ENCODE measurements around the gene ASCC3. TPM values are rescaled to one million over a fixed set of nuclear protein-coding genes. Genes with fewer than 3 reads are reported as not detected.
A peak's percentile ranks its signal among the peaks of the same experiment; 100 is the strongest.

Gene ASCC3
- total RNA-seq, 1 experiment from 2014 or later: 32.2 TPM

DNA sequence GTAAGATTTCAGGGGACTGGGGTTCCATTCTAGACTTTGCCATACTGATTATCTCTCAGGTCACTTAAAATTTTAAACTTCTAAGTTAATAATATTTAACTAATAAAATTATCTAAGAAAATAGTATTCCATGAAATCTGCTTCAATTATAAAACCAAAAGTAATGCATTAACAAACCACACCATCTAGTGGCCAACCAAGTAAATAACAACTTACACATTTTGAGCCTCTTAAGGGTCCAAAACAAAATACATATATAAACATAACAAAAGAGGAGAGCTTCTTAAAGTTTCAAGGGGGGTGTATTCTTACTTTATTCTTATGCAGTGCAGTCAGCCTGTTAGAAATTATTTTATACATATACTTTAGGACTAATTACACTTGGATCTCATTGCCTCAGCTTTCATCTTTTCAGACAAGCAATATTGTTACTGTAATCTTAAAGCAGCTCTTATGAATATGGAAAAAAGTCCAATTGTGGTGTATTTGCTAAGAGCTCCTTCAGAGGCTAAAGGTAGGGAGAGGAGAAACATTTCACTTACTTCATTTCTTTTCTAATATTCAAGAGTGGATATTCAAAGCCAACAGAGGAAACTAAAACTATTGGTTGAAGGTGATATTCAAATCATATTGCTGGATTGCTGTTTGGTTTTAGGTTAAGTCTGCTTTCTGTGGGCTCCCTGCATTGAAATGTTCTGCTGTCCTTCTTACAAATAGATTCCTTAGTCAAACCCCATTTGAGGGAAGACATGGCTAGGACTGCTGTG lies 216.7 kb downstream of the ASCC3 start:
- POLR2A ChIA-PET (ENCODE audit: low non-redundant PET): no interaction called here

DNA sequence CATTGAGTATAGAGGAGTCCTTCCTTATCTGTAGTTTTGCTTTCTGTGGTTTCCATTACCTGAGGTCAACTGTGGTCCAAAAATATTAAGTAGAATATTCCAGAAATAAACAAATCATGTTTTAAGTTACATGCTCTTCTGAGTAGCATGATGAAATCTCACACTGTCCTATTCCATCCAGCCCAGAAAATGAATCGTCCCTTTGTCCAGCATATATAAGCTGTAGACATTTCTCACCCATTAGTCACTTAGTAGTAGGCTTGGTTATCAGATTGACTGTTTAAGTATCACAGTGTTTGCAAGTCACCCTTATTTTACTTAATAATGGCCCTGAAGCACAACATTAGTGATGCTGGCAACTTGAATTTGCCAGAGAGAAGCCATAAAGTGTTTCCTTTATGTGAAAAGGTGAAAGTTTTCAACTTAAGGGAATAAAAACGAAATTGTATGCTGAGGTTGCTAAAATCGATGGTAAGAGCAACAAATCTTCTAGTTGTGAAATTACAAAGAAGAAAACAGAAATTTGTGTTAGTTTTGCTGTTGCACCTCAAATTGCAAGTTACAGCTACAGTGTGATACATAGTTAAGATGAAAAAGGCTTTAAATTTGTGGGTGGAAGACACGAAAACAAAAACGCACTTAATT lies 217.8 kb downstream of the ASCC3 start:
- intact Hi-C loops (cut with micrococcal nuclease; ENCODE audit: unreplicated experiment): loop anchor here (5.0 kb wide), 2 partner anchors 556 to 796 kb away; no protein-coding TSS in a partner anchor
- no peaks in the 10 kb centered on the region for H3K9me3 ChIP-seq (ENCODE audit: low read depth, low read length, poor library complexity, severe bottlenecking)
- ChIA-PET POLR2A (ENCODE audit: low non-redundant PET) (no interaction called here), CTCF (no interaction called here)
- H3K27me3 ChIP-seq (replicated peaks; ENCODE audit: insufficient read depth, low read depth, low read length, poor library complexity): no peaks in the 10 kb centered on the region
- TF ChIP-seq, protein P1, sequence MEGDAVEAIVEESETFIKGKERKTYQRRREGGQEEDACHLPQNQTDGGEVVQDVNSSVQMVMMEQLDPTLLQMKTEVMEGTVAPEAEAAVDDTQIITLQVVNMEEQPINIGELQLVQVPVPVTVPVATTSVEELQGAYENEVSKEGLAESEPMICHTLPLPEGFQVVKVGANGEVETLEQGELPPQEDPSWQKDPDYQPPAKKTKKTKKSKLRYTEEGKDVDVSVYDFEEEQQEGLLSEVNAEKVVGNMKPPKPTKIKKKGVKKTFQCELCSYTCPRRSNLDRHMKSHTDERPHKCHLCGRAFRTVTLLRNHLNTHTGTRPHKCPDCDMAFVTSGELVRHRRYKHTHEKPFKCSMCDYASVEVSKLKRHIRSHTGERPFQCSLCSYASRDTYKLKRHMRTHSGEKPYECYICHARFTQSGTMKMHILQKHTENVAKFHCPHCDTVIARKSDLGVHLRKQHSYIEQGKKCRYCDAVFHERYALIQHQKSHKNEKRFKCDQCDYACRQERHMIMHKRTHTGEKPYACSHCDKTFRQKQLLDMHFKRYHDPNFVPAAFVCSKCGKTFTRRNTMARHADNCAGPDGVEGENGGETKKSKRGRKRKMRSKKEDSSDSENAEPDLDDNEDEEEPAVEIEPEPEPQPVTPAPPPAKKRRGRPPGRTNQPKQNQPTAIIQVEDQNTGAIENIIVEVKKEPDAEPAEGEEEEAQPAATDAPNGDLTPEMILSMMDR (conservative IDR thresholded peaks at IDR 0.05; ENCODE audit: low read depth, low read length): no peak
- no peak for TF ChIP-seq EZH2 (IDR thresholded peaks at IDR 0.05; ENCODE audit: borderline replicate concordance, low read depth, low read length, poor library complexity, severe bottlenecking)
- no peaks in the 10 kb centered on the region for H3K36me3 ChIP-seq (ENCODE audit: insufficient read depth, low read length, poor library complexity, severe bottlenecking)
- no peak for DNase-seq (ENCODE audit: low spot score)
- H3K4me1 ChIP-seq (ENCODE audit: insufficient read depth, low read length, poor library complexity, severe bottlenecking): no peaks in the 10 kb centered on the region
- BruUV-seq (replicated peaks): no TSS peak
- no peak overlapping the region for H3K27ac ChIP-seq (ENCODE audit: low read depth, low read length, poor library complexity, severe bottlenecking)
- no peak overlapping the region for H3K4me3 ChIP-seq (ENCODE audit: low read depth, low read length, poor library complexity, severe bottlenecking)

More for the DNA sequence above, 216.7 kb downstream of the ASCC3 start:
- H3K36me3 ChIP-seq (ENCODE audit: insufficient read depth, low read length, poor library complexity, severe bottlenecking): no peaks in the 10 kb centered on the region
- H3K4me3 ChIP-seq (ENCODE audit: low read depth, low read length, poor library complexity, severe bottlenecking): no peak overlapping the region
- no peak overlapping the region for H3K27ac ChIP-seq (ENCODE audit: low read depth, low read length, poor library complexity, severe bottlenecking)
- H3K4me1 ChIP-seq (ENCODE audit: insufficient read depth, low read length, poor library complexity, severe bottlenecking): no peaks in the 10 kb centered on the region
- BruUV-seq (replicated peaks): no TSS peak
- TF ChIP-seq, protein P1 (conservative IDR thresholded peaks at IDR 0.05; ENCODE audit: low read depth, low read length): peak; percentile 79
- TF ChIP-seq EZH2 (IDR thresholded peaks at IDR 0.05; ENCODE audit: borderline replicate concordance, low read depth, low read length, poor library complexity, severe bottlenecking): no peak
- no peaks in the 10 kb centered on the region for H3K27me3 ChIP-seq (replicated peaks; ENCODE audit: insufficient read depth, low read depth, low read length, poor library complexity)
- CTCF ChIA-PET: no interaction called here
- no peaks in the 10 kb centered on the region for H3K9me3 ChIP-seq (ENCODE audit: low read depth, low read length, poor library complexity, severe bottlenecking)
- intact Hi-C loops (cut with micrococcal nuclease; ENCODE audit: unreplicated experiment): loop anchor here (5.0 kb wide), 2 partner anchors 557 to 797 kb away; no protein-coding TSS in a partner anchor
- peak; percentile 42 for DNase-seq (ENCODE audit: low spot score)

- no peaks in the 10 kb centered on the region for H3K36me3 ChIP-seq (ENCODE audit: insufficient read depth, low read length, poor library complexity, severe bottlenecking)
- no peak for DNase-seq (ENCODE audit: low spot score)
- CTCF ChIA-PET: no interaction called here
- no peak overlapping the region for H3K4me3 ChIP-seq (ENCODE audit: low read depth, low read length, poor library complexity, severe bottlenecking)
- no peaks in the 10 kb centered on the region for H3K9me3 ChIP-seq (ENCODE audit: low read depth, low read length, poor library complexity, severe bottlenecking)
- TF ChIP-seq EZH2 (IDR thresholded peaks at IDR 0.05; ENCODE audit: borderline replicate concordance, low read depth, low read length, poor library complexity, severe bottlenecking): no peak
- TF ChIP-seq, protein P1 (conservative IDR thresholded peaks at IDR 0.05; ENCODE audit: low read depth, low read length): no peak
- no peak overlapping the region for H3K27ac ChIP-seq (ENCODE audit: low read depth, low read length, poor library complexity, severe bottlenecking)
- POLR2A ChIA-PET (ENCODE audit: low non-redundant PET): no interaction called here
- no TSS peak for BruUV-seq (replicated peaks)
- no peaks in the 10 kb centered on the region for H3K4me1 ChIP-seq (ENCODE audit: insufficient read depth, low read length, poor library complexity, severe bottlenecking)
- intact Hi-C loops (cut with micrococcal nuclease; ENCODE audit: unreplicated experiment): loop anchor here (5.0 kb wide), 2 partner anchors 555 to 795 kb away; no protein-coding TSS in a partner anchor
- H3K27me3 ChIP-seq (replicated peaks; ENCODE audit: insufficient read depth, low read depth, low read length, poor library complexity): no peaks in the 10 kb centered on the region
These were observed 218.9 kb downstream of the ASCC3 start for GRCh38 chr6:100662264-100662663.
